T-helper 2 cell treated with Interferon-gamma antibody and Interleukin-4, amounts not matched to agents 5 μg/mL and 100 μg/mL, for 36 hours (primary cell): ENCODE data around the gene ZSWIM6.

Experiments
- DNase-seq: peaks from one replicate; pipeline ENCODE4 v3.0.0; 2021; ENCODE audit warnings: low spot score
- H3K27ac Mint-ChIP-seq: one replicate; pipeline ENCODE4 v1.8.0; 2021; ENCODE audit warnings: mild to moderate bottlenecking, mixed read lengths
- H3K27me3 Mint-ChIP-seq: one replicate; pipeline ENCODE4 v1.8.0; 2021; ENCODE audit warnings: low read depth, mixed read lengths
- H3K36me3 Mint-ChIP-seq: one replicate; pipeline ENCODE4 v1.8.0; 2021; ENCODE audit warnings: low read depth, mixed read lengths
- H3K4me1 Mint-ChIP-seq: one replicate; pipeline ENCODE4 v1.8.0; 2021; ENCODE audit warnings: low read depth, mixed read lengths
- H3K4me3 Mint-ChIP-seq: one replicate; pipeline ENCODE4 v1.8.0; 2022; ENCODE audit warnings: mild to moderate bottlenecking, moderate library complexity, mixed read lengths
- H3K9me3 Mint-ChIP-seq: one replicate; pipeline ENCODE4 v1.8.0; 2021; ENCODE audit warnings: mixed read lengths

ZSWIM6 gene

GRCh38 chr5:61423487-61424145 lies 91.6 kb downstream of the ZSWIM6 start:
- H3K27me3 Mint-ChIP-seq, result no peaks in the 10 kb centered on the region
- H3K4me3 Mint-ChIP-seq, result no peak overlapping the region
- peaks cover 1% of the 10 kb centered on the region for H3K36me3 Mint-ChIP-seq
- no peak overlapping the region for H3K27ac Mint-ChIP-seq
- DNase-seq, result no peak
- H3K9me3 Mint-ChIP-seq, result peaks cover 10% of the 10 kb centered on the region
- H3K4me1 Mint-ChIP-seq, result peaks cover 15% of the 10 kb centered on the region

GRCh38 chr5:61425918-61426317 lies 93.9 kb downstream of the ZSWIM6 start:
- peaks cover 15% of the 10 kb centered on the region for H3K4me1 Mint-ChIP-seq
- H3K27ac Mint-ChIP-seq, result no peak overlapping the region
- no peak for DNase-seq
- no peak overlapping the region for H3K4me3 Mint-ChIP-seq
- peaks cover 10% of the 10 kb centered on the region for H3K9me3 Mint-ChIP-seq
- peaks cover 1% of the 10 kb centered on the region for H3K36me3 Mint-ChIP-seq
- H3K27me3 Mint-ChIP-seq, result no peaks in the 10 kb centered on the region

GRCh38 chr5:61429906-61430305 lies 97.8 kb downstream of the ZSWIM6 start:
- H3K27me3 Mint-ChIP-seq, result no peaks in the 10 kb centered on the region
- no peaks in the 10 kb centered on the region for H3K36me3 Mint-ChIP-seq
- no peak overlapping the region for H3K4me3 Mint-ChIP-seq
- H3K27ac Mint-ChIP-seq, result no peak overlapping the region
- DNase-seq, result no peak
- no peaks in the 10 kb centered on the region for H3K9me3 Mint-ChIP-seq
- peaks cover 5% of the 10 kb centered on the region for H3K4me1 Mint-ChIP-seq

GRCh38 chr5:61431923-61432620 lies 100.0 kb downstream of the ZSWIM6 start:
- no peak for DNase-seq
- Mint-ChIP-seq H3K36me3 (no peaks in the 10 kb centered on the region), H3K9me3 (no peaks in the 10 kb centered on the region), H3K27me3 (no peaks in the 10 kb centered on the region), H3K4me3 (no peak overlapping the region), H3K27ac (no peak overlapping the region), H3K4me1 (peaks cover 5% of the 10 kb centered on the region)

GRCh38 chr5:61435368-61435767 lies 103.3 kb downstream of the ZSWIM6 start:
- Mint-ChIP-seq H3K27me3 (no peaks in the 10 kb centered on the region), H3K9me3 (peaks cover 16% of the 10 kb centered on the region), H3K27ac (no peak overlapping the region), H3K4me3 (no peak overlapping the region), H3K4me1 (no peaks in the 10 kb centered on the region), H3K36me3 (no peaks in the 10 kb centered on the region)
- DNase-seq, result no peak

- H3K9me3 Mint-ChIP-seq, result peaks cover 46% of the 10 kb centered on the region
- peaks cover 4% of the 10 kb centered on the region for H3K36me3 Mint-ChIP-seq
- H3K27ac Mint-ChIP-seq, result no peak overlapping the region
- no peaks in the 10 kb centered on the region for H3K27me3 Mint-ChIP-seq
- H3K4me3 Mint-ChIP-seq, result no peak overlapping the region
- no peak for DNase-seq
- H3K4me1 Mint-ChIP-seq, result no peaks in the 10 kb centered on the region
Measured at GRCh38 chr5:61438298-61438970, 106.4 kb downstream of the ZSWIM6 start.

- Mint-ChIP-seq H3K4me1 (no peaks in the 10 kb centered on the region), H3K27ac (no peak overlapping the region), H3K4me3 (no peak overlapping the region), H3K9me3 (peaks cover 48% of the 10 kb centered on the region), H3K36me3 (peaks cover 4% of the 10 kb centered on the region), H3K27me3 (no peaks in the 10 kb centered on the region)
- DNase-seq, result no peak
Measured at GRCh38 chr5:61440086-61440485, 108.0 kb downstream of the ZSWIM6 start.

GRCh38 chr5:61440596-61440995 lies 108.5 kb downstream of the ZSWIM6 start:
- Mint-ChIP-seq H3K27ac (no peak overlapping the region), H3K27me3 (no peaks in the 10 kb centered on the region), H3K36me3 (peaks cover 4% of the 10 kb centered on the region), H3K9me3 (peaks cover 50% of the 10 kb centered on the region), H3K4me1 (peaks cover 3% of the 10 kb centered on the region), H3K4me3 (no peak overlapping the region)
- no peak for DNase-seq

GRCh38 chr5:61441742-61442141 lies 109.7 kb downstream of the ZSWIM6 start:
- H3K27ac Mint-ChIP-seq, result no peak overlapping the region

GRCh38 chr5:61447780-61448495 lies 115.9 kb downstream of the ZSWIM6 start:
- no peak for DNase-seq
- H3K27me3 Mint-ChIP-seq, result no peaks in the 10 kb centered on the region
- no peak overlapping the region for H3K4me3 Mint-ChIP-seq
- H3K4me1 Mint-ChIP-seq, result peaks cover 3% of the 10 kb centered on the region
- peaks cover 37% of the 10 kb centered on the region for H3K9me3 Mint-ChIP-seq
- H3K27ac Mint-ChIP-seq, result no peak overlapping the region
- peaks cover 3% of the 10 kb centered on the region for H3K36me3 Mint-ChIP-seq

More at GRCh38 chr5:61441742-61442141, 109.7 kb downstream of the ZSWIM6 start:
- no peak overlapping the region for H3K4me3 Mint-ChIP-seq
- H3K27me3 Mint-ChIP-seq, result no peaks in the 10 kb centered on the region
- DNase-seq, result no peak
- peaks cover 57% of the 10 kb centered on the region for H3K9me3 Mint-ChIP-seq
- peaks cover 3% of the 10 kb centered on the region for H3K4me1 Mint-ChIP-seq
- peaks cover 8% of the 10 kb centered on the region for H3K36me3 Mint-ChIP-seq

- Mint-ChIP-seq H3K36me3 (peaks cover 3% of the 10 kb centered on the region), H3K27me3 (no peaks in the 10 kb centered on the region), H3K27ac (no peak overlapping the region), H3K9me3 (peaks cover 30% of the 10 kb centered on the region), H3K4me3 (no peak overlapping the region), H3K4me1 (peaks cover 3% of the 10 kb centered on the region)
- DNase-seq, result no peak
Measured at GRCh38 chr5:61449804-61450492, 117.9 kb downstream of the ZSWIM6 start.

- DNase-seq, result no peak
- no peak overlapping the region for H3K27ac Mint-ChIP-seq
- peaks cover 27% of the 10 kb centered on the region for H3K9me3 Mint-ChIP-seq
- H3K27me3 Mint-ChIP-seq, result no peaks in the 10 kb centered on the region
- H3K4me1 Mint-ChIP-seq, result no peaks in the 10 kb centered on the region
- no peak overlapping the region for H3K4me3 Mint-ChIP-seq
- peaks cover 3% of the 10 kb centered on the region for H3K36me3 Mint-ChIP-seq
Measured at GRCh38 chr5:61450493-61451279, 118.6 kb downstream of the ZSWIM6 start.
